ENCODE data around the gene ISX.

ISX gene

DNA sequence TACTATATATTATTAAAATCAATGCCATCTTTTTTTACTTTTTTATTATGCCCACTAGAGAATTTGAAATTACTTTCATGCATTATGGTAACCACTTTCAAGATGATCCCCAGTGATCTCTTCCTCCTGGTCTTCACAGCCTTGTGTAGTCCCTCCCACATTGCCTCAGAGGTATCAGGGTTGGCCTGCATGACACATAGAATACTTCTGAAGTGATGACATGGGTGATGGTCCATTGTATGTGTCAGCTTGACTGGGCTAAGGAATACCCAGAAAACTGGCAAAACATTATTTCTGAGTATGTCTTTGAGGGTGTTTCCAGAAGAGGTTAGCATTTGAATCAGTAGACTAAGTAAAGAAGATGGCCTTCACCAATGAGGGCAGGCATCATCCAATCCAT lies 14.2 kb upstream of the ISX start:
- H3K4me3 ChIP-seq (replicated peaks; ENCODE audit: low read depth, low read length), result no peak overlapping the region
- TF ChIP-seq, protein P1, sequence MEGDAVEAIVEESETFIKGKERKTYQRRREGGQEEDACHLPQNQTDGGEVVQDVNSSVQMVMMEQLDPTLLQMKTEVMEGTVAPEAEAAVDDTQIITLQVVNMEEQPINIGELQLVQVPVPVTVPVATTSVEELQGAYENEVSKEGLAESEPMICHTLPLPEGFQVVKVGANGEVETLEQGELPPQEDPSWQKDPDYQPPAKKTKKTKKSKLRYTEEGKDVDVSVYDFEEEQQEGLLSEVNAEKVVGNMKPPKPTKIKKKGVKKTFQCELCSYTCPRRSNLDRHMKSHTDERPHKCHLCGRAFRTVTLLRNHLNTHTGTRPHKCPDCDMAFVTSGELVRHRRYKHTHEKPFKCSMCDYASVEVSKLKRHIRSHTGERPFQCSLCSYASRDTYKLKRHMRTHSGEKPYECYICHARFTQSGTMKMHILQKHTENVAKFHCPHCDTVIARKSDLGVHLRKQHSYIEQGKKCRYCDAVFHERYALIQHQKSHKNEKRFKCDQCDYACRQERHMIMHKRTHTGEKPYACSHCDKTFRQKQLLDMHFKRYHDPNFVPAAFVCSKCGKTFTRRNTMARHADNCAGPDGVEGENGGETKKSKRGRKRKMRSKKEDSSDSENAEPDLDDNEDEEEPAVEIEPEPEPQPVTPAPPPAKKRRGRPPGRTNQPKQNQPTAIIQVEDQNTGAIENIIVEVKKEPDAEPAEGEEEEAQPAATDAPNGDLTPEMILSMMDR (IDR thresholded peaks at IDR 0.05; ENCODE audit: low read depth, low read length, missing control alignments), result no peak
- DNase-seq (ENCODE audit: extremely low read depth, low read depth), result no peak

DNA sequence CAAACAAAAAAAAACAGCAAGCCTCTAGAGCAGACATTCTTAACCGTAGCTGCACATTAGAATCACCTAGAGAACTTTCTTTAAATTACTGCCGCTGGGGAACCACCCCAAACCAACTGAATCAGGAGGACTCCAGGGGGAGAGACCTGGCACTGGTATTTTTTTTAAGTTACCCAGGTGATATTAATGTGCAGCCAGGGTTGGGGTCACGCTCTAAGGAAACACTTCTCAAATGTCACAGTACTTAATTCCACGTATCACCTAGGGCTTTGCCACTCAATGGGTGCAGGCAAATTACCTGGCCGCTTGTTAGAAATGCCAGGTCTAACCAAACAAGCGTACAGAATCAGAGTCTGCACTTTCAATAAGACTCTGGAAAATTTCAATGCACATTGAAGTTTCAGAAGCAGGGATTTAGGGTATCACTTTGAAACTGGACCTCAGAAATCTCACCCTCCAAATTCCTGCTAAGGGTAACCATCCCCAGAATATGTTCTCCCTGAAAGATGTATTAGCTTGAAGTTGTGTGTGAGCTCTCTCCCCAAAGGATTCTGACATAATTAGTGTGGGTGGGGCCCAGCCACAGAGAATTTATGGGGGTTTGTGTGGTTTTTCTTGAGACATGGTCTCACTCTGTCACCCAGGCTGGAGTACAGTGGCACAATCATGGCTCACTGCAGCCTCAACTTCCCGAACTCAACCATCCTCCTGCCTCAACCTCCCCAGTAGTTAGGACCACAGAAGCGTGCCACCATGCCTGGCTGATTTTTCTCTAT lies 12.7 kb upstream of the ISX start:
- no peak for DNase-seq (ENCODE audit: extremely low read depth, low read depth)
- H3K4me3 ChIP-seq (replicated peaks; ENCODE audit: low read depth, low read length), result no peak overlapping the region
- TF ChIP-seq, protein P1 (IDR thresholded peaks at IDR 0.05; ENCODE audit: low read depth, low read length, missing control alignments), result no peak

DNA sequence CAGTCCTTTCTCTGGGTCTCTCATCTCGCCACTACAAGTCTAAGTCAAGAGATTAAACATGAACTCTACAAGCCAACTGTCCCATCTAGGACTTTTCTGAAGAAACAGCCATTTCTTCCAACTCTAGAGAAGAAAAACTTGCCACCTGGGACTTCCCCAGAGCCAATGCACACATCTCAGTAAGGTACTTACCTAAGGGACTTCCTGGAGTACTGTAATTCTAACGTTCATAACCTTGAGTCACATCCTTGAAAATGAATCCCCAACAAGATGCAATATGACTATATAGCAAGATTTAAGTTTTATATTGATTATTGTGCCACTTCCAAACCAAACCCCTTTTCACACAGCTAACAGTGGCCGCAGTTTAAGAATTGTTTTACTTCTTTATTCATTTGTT lies 11.9 kb upstream of the ISX start:
- H3K4me3 ChIP-seq (replicated peaks; ENCODE audit: low read depth, low read length), result no peak overlapping the region
- no peak for DNase-seq (ENCODE audit: extremely low read depth, low read depth)
- TF ChIP-seq, protein P1 (IDR thresholded peaks at IDR 0.05; ENCODE audit: low read depth, low read length, missing control alignments), result no peak

DNA sequence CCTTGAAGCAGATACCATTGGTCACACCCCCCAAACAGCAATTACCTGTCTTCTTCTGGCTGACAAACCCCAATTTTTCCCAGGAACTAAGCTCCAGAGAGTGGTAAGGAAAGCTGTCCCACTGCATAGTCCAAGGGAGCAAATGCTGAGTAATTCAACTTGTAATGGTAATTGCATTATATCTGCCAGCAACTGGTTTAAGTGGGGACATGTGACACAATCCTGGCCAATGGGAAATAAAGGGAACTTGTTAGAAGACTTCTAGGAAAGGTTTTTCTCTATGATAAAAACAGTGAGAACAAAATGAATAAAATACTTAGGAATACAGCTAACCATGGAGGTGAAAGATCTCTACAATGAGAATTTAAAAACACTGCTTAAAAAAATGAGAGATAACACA lies 9.5 kb upstream of the ISX start:
- DNase-seq (ENCODE audit: extremely low read depth, low read depth), result no peak

DNA sequence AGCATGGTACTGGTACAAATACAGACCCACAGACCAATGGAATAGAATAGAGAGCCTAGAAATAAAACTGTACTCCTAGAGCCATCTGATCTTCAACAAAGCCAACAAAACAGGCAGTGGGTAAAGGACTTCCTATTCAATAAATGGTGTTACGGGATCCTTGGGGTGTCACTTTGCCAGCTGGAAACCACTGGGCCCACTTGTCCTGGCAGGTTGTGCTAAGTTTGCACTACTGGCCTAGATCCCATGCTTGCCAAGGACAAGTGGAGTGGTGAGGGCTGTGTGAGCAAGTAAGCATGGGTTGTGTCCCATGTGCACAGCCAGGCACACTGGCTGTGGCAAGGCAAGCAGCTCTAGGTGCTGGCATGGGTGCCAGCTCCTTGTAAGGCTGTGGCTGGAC lies 8.8 kb upstream of the ISX start:
- TF ChIP-seq, protein P1 (IDR thresholded peaks at IDR 0.05; ENCODE audit: low read depth, low read length, missing control alignments), result no peak
- DNase-seq (ENCODE audit: extremely low read depth, low read depth), result no peak
- no peak overlapping the region for H3K4me3 ChIP-seq (replicated peaks; ENCODE audit: low read depth, low read length)

More for the DNA sequence above, 9.5 kb upstream of the ISX start:
- H3K4me3 ChIP-seq (replicated peaks; ENCODE audit: low read depth, low read length), result no peak overlapping the region
- TF ChIP-seq, protein P1 (IDR thresholded peaks at IDR 0.05; ENCODE audit: low read depth, low read length, missing control alignments), result no peak

GRCh38 chr22:35059632-35060031 lies 6.3 kb upstream of the ISX start:
- DNase-seq (ENCODE audit: extremely low read depth, low read depth), result no peak
- no peak overlapping the region for H3K4me3 ChIP-seq (replicated peaks; ENCODE audit: low read depth, low read length)
- TF ChIP-seq, protein P1 (IDR thresholded peaks at IDR 0.05; ENCODE audit: low read depth, low read length, missing control alignments), result no peak

GRCh38 chr22:35064664-35065063 lies 1.3 kb upstream of the ISX start:
- H3K4me3 ChIP-seq (replicated peaks; ENCODE audit: low read depth, low read length), result no peak overlapping the region
- TF ChIP-seq, protein P1 (IDR thresholded peaks at IDR 0.05; ENCODE audit: low read depth, low read length, missing control alignments), result no peak
- DNase-seq (ENCODE audit: extremely low read depth, low read depth), result no peak

All from HFF-Myc (cell line).